ENCODE results near the gene NFATC4.

The NFATC4 gene

GRCh38 chr14:24331731-24332267 lies 36.2 kb upstream of the NFATC4 start:
- Histone ChIP-seq H3K4me1 (ENCODE audit: insufficient read depth, low read length) (peaks cover 25% of the 10 kb centered on the region), H3K4me3 (ENCODE audit: low read depth in 1 of 2, low read length in 2 of 2) (no peak overlapping the region), H2AFZ (ENCODE audit: low read depth, low read length) (no peak overlapping the region), H3K27ac (ENCODE audit: low read length) (no peak overlapping the region), H4K20me1 (ENCODE audit: insufficient read depth, low read length) (peaks cover 23% of the 10 kb centered on the region), H3K4me2 (ENCODE audit: insufficient read depth, low read length) (peak overlapping the region; percentile 45), H3K79me2 (ENCODE audit: insufficient read depth, low read length) (no peaks in the 10 kb centered on the region), H3K36me3 (ENCODE audit: insufficient read depth, low read length) (no peaks in the 10 kb centered on the region), H3K27me3 (ENCODE audit: insufficient read depth, low read length, poor library complexity) (peaks cover 9% of the 10 kb centered on the region), H3K9ac (ENCODE audit: low read depth, low read length) (no peak overlapping the region), H3K9me3 (ENCODE audit: insufficient read depth, low read length, severe bottlenecking) (no peaks in the 10 kb centered on the region)
- TF ChIP-seq, protein P1, sequence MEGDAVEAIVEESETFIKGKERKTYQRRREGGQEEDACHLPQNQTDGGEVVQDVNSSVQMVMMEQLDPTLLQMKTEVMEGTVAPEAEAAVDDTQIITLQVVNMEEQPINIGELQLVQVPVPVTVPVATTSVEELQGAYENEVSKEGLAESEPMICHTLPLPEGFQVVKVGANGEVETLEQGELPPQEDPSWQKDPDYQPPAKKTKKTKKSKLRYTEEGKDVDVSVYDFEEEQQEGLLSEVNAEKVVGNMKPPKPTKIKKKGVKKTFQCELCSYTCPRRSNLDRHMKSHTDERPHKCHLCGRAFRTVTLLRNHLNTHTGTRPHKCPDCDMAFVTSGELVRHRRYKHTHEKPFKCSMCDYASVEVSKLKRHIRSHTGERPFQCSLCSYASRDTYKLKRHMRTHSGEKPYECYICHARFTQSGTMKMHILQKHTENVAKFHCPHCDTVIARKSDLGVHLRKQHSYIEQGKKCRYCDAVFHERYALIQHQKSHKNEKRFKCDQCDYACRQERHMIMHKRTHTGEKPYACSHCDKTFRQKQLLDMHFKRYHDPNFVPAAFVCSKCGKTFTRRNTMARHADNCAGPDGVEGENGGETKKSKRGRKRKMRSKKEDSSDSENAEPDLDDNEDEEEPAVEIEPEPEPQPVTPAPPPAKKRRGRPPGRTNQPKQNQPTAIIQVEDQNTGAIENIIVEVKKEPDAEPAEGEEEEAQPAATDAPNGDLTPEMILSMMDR (IDR thresholded peaks at IDR 0.05; ENCODE audit: borderline replicate concordance, extremely low read depth, low read length, poor library complexity, severe bottlenecking) = no peak
- TF ChIP-seq EZH2 (IDR thresholded peaks at IDR 0.05; ENCODE audit: borderline replicate concordance, low read depth, low read length, severe bottlenecking) = no peak
- ATAC-seq (ENCODE audit: insufficient read depth, low read depth) (no peak; the same call in 2 of the 3 replicates), DNase-seq (no peak)

- H3K4me3 ChIP-seq (ENCODE audit: low read depth in 1 of 2, low read length in 2 of 2) = no peak overlapping the region
- H3K27ac ChIP-seq (ENCODE audit: low read length) = no peak overlapping the region
- H2AFZ ChIP-seq (ENCODE audit: low read depth, low read length) = no peak overlapping the region
- H3K9me3 ChIP-seq (ENCODE audit: insufficient read depth, low read length, severe bottlenecking) = no peaks in the 10 kb centered on the region
- H3K79me2 ChIP-seq (ENCODE audit: insufficient read depth, low read length) = no peaks in the 10 kb centered on the region
- peaks cover 9% of the 10 kb centered on the region for H3K27me3 ChIP-seq (ENCODE audit: insufficient read depth, low read length, poor library complexity)
- no peaks in the 10 kb centered on the region for H3K36me3 ChIP-seq (ENCODE audit: insufficient read depth, low read length)
- H4K20me1 ChIP-seq (ENCODE audit: insufficient read depth, low read length) = peaks cover 23% of the 10 kb centered on the region
- TF ChIP-seq, protein P1 (IDR thresholded peaks at IDR 0.05; ENCODE audit: borderline replicate concordance, extremely low read depth, low read length, poor library complexity, severe bottlenecking) = peak; percentile 88
- no peak for TF ChIP-seq EZH2 (IDR thresholded peaks at IDR 0.05; ENCODE audit: borderline replicate concordance, low read depth, low read length, severe bottlenecking)
- peak; percentile 94 for ATAC-seq (ENCODE audit: insufficient read depth, low read depth)
- no peak overlapping the region for H3K9ac ChIP-seq (ENCODE audit: low read depth, low read length)
- peak overlapping the region; percentile 45 for H3K4me2 ChIP-seq (ENCODE audit: insufficient read depth, low read length)
- DNase-seq = peak; percentile 90
- H3K4me1 ChIP-seq (ENCODE audit: insufficient read depth, low read length) = peaks cover 20% of the 10 kb centered on the region
Measured at GRCh38 chr14:24332268-24332993, 35.6 kb upstream of the NFATC4 start.

DNA sequence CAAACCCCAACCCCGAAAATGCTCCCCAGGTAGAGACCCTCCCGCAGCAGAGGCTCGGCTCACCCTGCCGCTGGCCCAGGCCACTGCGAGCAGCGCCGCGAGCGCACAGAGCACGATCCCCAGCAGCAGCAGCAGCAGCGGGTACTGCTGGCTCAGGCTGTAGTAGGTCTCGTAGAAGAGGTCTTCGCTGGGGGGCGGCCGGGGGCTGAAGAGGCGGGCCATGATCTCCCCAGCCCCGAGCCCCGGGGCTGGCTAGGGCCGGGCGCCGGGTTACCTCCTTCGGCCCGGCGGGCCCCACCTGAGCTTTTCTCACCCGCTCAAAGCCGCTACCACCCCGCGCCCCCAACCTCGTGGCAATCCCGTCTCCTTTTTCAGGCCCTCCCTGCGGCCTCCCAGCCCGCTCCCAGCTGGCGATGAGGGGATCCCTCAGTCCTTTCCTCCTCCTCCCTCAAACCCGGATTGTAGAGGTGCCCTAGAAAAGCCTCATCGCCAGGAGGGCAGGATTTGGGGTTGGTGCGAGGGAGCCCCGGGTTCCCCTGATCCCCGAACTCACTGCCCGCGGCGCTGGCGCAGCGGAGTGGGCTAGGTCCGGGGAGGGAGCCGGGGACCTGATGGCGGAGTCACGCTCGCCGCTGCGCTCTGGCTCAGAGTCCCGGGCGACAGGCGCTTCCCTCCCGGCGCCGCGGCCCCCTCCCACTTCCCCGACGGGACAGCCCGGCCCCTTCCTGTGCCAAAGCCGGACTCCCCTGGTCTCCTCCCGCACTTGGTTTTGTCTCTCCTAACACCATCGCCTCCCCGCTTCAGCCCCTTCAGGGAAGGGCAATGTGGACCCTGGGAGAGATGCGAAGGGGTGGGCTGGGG lies 33.3 kb upstream of the NFATC4 start, which contains the start of gene ADCY4:
ADCY4 (minus strand) TSS at position 641 of the 861 bp plus-strand sequence; CDS start at position 222, 419 bp downstream.
- Histone ChIP-seq H3K9ac (ENCODE audit: low read depth, low read length) (peak within 1 kb of the TSS; percentile 23; the same call in 1 of the 2 replicates), H3K27me3 (ENCODE audit: insufficient read depth, low read length, poor library complexity) (peaks cover 10% of the 10 kb centered on the region), H3K79me2 (ENCODE audit: insufficient read depth, low read length) (no peaks in the 10 kb centered on the region), H3K4me3 (ENCODE audit: low read depth in 1 of 2, low read length in 2 of 2) (peak within 1 kb of the TSS in 1 of 2 experiments; percentile 39; a peak in 2 of 4 replicates), H3K4me1 (ENCODE audit: insufficient read depth, low read length) (peaks cover 19% of the 10 kb centered on the region), H4K20me1 (ENCODE audit: insufficient read depth, low read length) (peaks cover 22% of the 10 kb centered on the region), H2AFZ (ENCODE audit: low read depth, low read length) (peak within 1 kb of the TSS; percentile 62; the same call in 1 of the 2 replicates), H3K36me3 (ENCODE audit: insufficient read depth, low read length) (no peaks in the 10 kb centered on the region), H3K4me2 (ENCODE audit: insufficient read depth, low read length) (peak within 1 kb of the TSS; percentile 57), H3K9me3 (ENCODE audit: insufficient read depth, low read length, severe bottlenecking) (no peaks in the 10 kb centered on the region), H3K27ac (ENCODE audit: low read length) (no peak within 1 kb of the TSS)
- TF ChIP-seq, protein P1 (IDR thresholded peaks at IDR 0.05; ENCODE audit: borderline replicate concordance, extremely low read depth, low read length, poor library complexity, severe bottlenecking) = no peak
- no peak for TF ChIP-seq EZH2 (IDR thresholded peaks at IDR 0.05; ENCODE audit: borderline replicate concordance, low read depth, low read length, severe bottlenecking)
- ATAC-seq (ENCODE audit: insufficient read depth, low read depth) (no peak), DNase-seq (no peak)

Measured in DND-41 (cell line).